ENCODE results near the gene FAM107B.

FAM107B gene

GRCh38 chr10:14543046-14543903 lies 231.4 kb downstream of the FAM107B start:
- in situ Hi-C loops (cut with MboI; ENCODE audit: low sequenced_read_pairs), result no loop called here

GRCh38 chr10:14541379-14541778 lies 233.3 kb downstream of the FAM107B start:
- in situ Hi-C loops (cut with MboI; ENCODE audit: low sequenced_read_pairs), result no loop called here

GRCh38 chr10:14540611-14541010 lies 234.1 kb downstream of the FAM107B start:
- in situ Hi-C loops (cut with MboI; ENCODE audit: low sequenced_read_pairs), result no loop called here

- in situ Hi-C loops (cut with MboI; ENCODE audit: low sequenced_read_pairs), result no loop called here
Measured at GRCh38 chr10:14540062-14540461, 234.6 kb downstream of the FAM107B start.

- in situ Hi-C loops (cut with MboI; ENCODE audit: low sequenced_read_pairs), result no loop called here
Measured at GRCh38 chr10:14539176-14539575, 235.5 kb downstream of the FAM107B start.

GRCh38 chr10:14536241-14537213 lies 238.2 kb downstream of the FAM107B start:
- in situ Hi-C loops (cut with MboI; ENCODE audit: low sequenced_read_pairs), result no loop called here

GRCh38 chr10:14535457-14536130 lies 239.1 kb downstream of the FAM107B start:
- in situ Hi-C loops (cut with MboI; ENCODE audit: low sequenced_read_pairs), result no loop called here

GRCh38 chr10:14534152-14534551 lies 240.5 kb downstream of the FAM107B start:
- in situ Hi-C loops (cut with MboI; ENCODE audit: low sequenced_read_pairs), result no loop called here

- in situ Hi-C loops (cut with MboI; ENCODE audit: low sequenced_read_pairs), result no loop called here
Measured at GRCh38 chr10:14533295-14533694, 241.4 kb downstream of the FAM107B start.

- in situ Hi-C loops (cut with MboI; ENCODE audit: low sequenced_read_pairs), result no loop called here
Measured at GRCh38 chr10:14532473-14533251, 242.0 kb downstream of the FAM107B start.

GRCh38 chr10:14531974-14532373 lies 242.7 kb downstream of the FAM107B start:
- in situ Hi-C loops (cut with MboI; ENCODE audit: low sequenced_read_pairs), result no loop called here

- in situ Hi-C loops (cut with MboI; ENCODE audit: low sequenced_read_pairs), result no loop called here
Measured at GRCh38 chr10:14530465-14530864, 244.2 kb downstream of the FAM107B start.

GRCh38 chr10:14529351-14529750 lies 245.3 kb downstream of the FAM107B start:
- in situ Hi-C loops (cut with MboI; ENCODE audit: low sequenced_read_pairs), result no loop called here

GRCh38 chr10:14528450-14528849 lies 246.2 kb downstream of the FAM107B start:
- in situ Hi-C loops (cut with MboI; ENCODE audit: low sequenced_read_pairs), result no loop called here

- in situ Hi-C loops (cut with MboI; ENCODE audit: low sequenced_read_pairs), result no loop called here
Measured at GRCh38 chr10:14527915-14528314, 246.8 kb downstream of the FAM107B start.

- in situ Hi-C loops (cut with MboI; ENCODE audit: low sequenced_read_pairs), result no loop called here
Measured at GRCh38 chr10:14527134-14527844, 247.4 kb downstream of the FAM107B start.

GRCh38 chr10:14526326-14526725 lies 248.4 kb downstream of the FAM107B start:
- in situ Hi-C loops (cut with MboI; ENCODE audit: low sequenced_read_pairs), result no loop called here

GRCh38 chr10:14524691-14525324 lies 249.9 kb downstream of the FAM107B start:
- in situ Hi-C loops (cut with MboI; ENCODE audit: low sequenced_read_pairs), result loop anchor here (25.0 kb wide), 1 partner anchor 587 kb away; no protein-coding TSS in a partner anchor

- in situ Hi-C loops (cut with MboI; ENCODE audit: low sequenced_read_pairs), result loop anchor here (25.0 kb wide), 1 partner anchor 589 kb away; no protein-coding TSS in a partner anchor
Measured at GRCh38 chr10:14523286-14523685, 251.4 kb downstream of the FAM107B start.
